Parathyroid adenoma (tissue), 2 donors: ENCODE data around the gene GRID1.

Experiments
- H2AFZ ChIP-seq: fragments of 300-600 bp; sonication (generic); one replicate; pipeline ENCODE4 v1.7.0; 2017; ENCODE audit warnings: antibody characterized with exemption, mild to moderate bottlenecking
- H3K27ac ChIP-seq: fragments of 300-600 bp; sonication (generic); one replicate; pipeline ENCODE4 v1.7.0; 2017
- H3K27me3 ChIP-seq: fragments of 300-600 bp; sonication (generic); one replicate; pipeline ENCODE4 v1.7.0; 2017; ENCODE audit warnings: low read length; ENCODE audit not compliant: control insufficient read depth, insufficient read depth
- H3K36me3 ChIP-seq: fragments of 300-600 bp; sonication (generic); one replicate; pipeline ENCODE4 v1.7.0; 2017; ENCODE audit warnings: low read length; ENCODE audit not compliant: control insufficient read depth, insufficient read depth
- H3K4me1 ChIP-seq: fragments of 300-600 bp; sonication (generic); one replicate; pipeline ENCODE4 v1.7.0; 2017; ENCODE audit warnings: control low read depth
- H3K4me2 ChIP-seq: fragments of 300-600 bp; sonication (generic); one replicate; pipeline ENCODE4 v1.7.0; 2017; ENCODE audit warnings: low read length
- H3K4me3 ChIP-seq: fragments of 300-600 bp; sonication (generic); one replicate; pipeline ENCODE4 v1.7.0; 2017; ENCODE audit warnings: low read depth, low read length
- H3K79me2 ChIP-seq: fragments of 300-600 bp; sonication (generic); one replicate; pipeline ENCODE4 v1.7.0; 2017; ENCODE audit warnings: control low read depth
- H3K9ac ChIP-seq: fragments of 300-600 bp; sonication (generic); one replicate; pipeline ENCODE4 v1.7.0; 2017; ENCODE audit warnings: mild to moderate bottlenecking
- H3K9me3 ChIP-seq: fragments of 300-600 bp; sonication (generic); one replicate; pipeline ENCODE4 v1.7.0; 2017; ENCODE audit warnings: low read length; ENCODE audit not compliant: control insufficient read depth
- TF ChIP-seq, protein P1 (sequence below): fragments of 300-600 bp; sonication (generic); IDR thresholded peaks from one replicate; pipeline ENCODE4 v1.7.0; 2017; ENCODE audit warnings: antibody characterized with exemption, mild to moderate bottlenecking
- donor health status: primary hyperparathyroidism.

The GRID1 gene

DNA sequence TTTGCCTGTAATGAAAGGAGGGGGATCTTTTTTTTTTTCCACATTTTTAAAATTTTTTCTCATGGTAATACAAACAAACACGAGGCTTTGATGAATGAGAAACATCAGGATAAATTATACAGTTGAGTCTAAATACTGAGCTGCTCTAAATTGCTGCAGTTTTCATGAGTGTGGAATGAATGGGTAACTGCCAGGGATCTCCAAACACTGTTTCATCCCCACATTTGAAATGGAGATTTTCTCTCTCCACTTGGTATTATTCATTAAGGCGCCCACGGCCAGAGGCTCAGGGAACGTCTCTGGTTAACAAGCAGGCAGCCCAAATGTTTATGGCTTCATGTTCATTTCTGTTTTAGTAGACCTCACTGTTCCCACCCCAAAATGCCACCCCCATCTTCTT is 717.1 kb downstream of the GRID1 start:
- TF ChIP-seq, protein P1, sequence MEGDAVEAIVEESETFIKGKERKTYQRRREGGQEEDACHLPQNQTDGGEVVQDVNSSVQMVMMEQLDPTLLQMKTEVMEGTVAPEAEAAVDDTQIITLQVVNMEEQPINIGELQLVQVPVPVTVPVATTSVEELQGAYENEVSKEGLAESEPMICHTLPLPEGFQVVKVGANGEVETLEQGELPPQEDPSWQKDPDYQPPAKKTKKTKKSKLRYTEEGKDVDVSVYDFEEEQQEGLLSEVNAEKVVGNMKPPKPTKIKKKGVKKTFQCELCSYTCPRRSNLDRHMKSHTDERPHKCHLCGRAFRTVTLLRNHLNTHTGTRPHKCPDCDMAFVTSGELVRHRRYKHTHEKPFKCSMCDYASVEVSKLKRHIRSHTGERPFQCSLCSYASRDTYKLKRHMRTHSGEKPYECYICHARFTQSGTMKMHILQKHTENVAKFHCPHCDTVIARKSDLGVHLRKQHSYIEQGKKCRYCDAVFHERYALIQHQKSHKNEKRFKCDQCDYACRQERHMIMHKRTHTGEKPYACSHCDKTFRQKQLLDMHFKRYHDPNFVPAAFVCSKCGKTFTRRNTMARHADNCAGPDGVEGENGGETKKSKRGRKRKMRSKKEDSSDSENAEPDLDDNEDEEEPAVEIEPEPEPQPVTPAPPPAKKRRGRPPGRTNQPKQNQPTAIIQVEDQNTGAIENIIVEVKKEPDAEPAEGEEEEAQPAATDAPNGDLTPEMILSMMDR, result no peak
- Histone ChIP-seq H3K36me3 (no peaks in the 10 kb centered on the region), H3K4me1 (no peaks in the 10 kb centered on the region), H2AFZ (no peak overlapping the region), H3K9ac (no peak overlapping the region), H3K27ac (no peak overlapping the region), H3K9me3 (no peaks in the 10 kb centered on the region), H3K4me2 (no peak overlapping the region), H3K27me3 (no peaks in the 10 kb centered on the region), H3K79me2 (no peaks in the 10 kb centered on the region), H3K4me3 (no peak overlapping the region)

DNA sequence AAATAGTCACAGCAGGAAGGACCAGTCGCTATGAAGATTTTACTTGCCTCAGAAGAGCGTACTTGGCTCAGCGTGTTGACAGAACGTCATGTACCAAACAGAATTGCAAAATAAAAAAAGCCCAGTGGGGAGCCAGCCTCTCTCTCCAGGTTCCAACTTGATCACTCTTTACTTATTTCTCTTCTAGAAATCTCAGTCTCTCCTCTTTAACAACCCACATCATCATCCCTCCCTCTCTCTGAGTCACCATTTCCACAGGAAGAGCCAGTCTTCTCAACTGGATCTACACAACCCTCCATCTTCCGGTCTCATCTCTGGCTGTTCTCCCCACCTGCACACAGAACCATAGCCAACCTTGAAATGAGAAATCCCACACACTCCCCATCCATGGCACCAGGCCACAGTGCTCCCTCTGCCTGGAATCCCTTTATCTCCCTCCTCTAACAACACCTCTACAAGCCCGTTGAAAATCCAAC is 718.3 kb downstream of the GRID1 start:
- H3K9ac ChIP-seq, result no peak overlapping the region
- H3K9me3 ChIP-seq, result no peaks in the 10 kb centered on the region
- no peaks in the 10 kb centered on the region for H3K36me3 ChIP-seq
- H3K4me2 ChIP-seq, result no peak overlapping the region
- H3K27ac ChIP-seq, result no peak overlapping the region
- no peaks in the 10 kb centered on the region for H3K4me1 ChIP-seq
- H3K4me3 ChIP-seq, result no peak overlapping the region
- H3K79me2 ChIP-seq, result no peaks in the 10 kb centered on the region
- no peak overlapping the region for H2AFZ ChIP-seq
- H3K27me3 ChIP-seq, result no peaks in the 10 kb centered on the region
- TF ChIP-seq, protein P1, result no peak

DNA sequence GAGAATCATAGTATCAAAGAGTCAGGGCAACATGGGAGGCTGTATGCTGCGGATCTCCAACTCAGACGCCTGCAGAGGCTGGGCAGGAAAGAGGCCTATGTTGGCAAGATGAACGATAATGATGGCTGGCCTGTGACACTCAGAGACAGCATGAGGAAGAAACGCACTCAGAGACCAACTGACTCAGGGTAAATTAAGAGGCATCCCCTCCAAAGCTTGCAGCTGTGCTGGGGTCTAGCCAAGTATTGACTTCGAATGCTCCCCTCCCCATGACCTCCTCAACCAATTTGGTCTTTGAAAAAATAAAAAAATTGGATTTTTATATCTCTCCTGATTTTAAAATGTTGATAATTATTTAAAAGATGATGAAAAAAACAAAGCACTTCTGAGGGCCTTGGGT is 718.9 kb downstream of the GRID1 start:
- Histone ChIP-seq H3K36me3 (no peaks in the 10 kb centered on the region), H3K9me3 (no peaks in the 10 kb centered on the region), H3K4me3 (no peak overlapping the region), H3K4me1 (no peaks in the 10 kb centered on the region), H3K79me2 (no peaks in the 10 kb centered on the region), H2AFZ (no peak overlapping the region), H3K27me3 (no peaks in the 10 kb centered on the region), H3K27ac (no peak overlapping the region), H3K9ac (no peak overlapping the region), H3K4me2 (no peak overlapping the region)
- TF ChIP-seq, protein P1, result no peak

DNA sequence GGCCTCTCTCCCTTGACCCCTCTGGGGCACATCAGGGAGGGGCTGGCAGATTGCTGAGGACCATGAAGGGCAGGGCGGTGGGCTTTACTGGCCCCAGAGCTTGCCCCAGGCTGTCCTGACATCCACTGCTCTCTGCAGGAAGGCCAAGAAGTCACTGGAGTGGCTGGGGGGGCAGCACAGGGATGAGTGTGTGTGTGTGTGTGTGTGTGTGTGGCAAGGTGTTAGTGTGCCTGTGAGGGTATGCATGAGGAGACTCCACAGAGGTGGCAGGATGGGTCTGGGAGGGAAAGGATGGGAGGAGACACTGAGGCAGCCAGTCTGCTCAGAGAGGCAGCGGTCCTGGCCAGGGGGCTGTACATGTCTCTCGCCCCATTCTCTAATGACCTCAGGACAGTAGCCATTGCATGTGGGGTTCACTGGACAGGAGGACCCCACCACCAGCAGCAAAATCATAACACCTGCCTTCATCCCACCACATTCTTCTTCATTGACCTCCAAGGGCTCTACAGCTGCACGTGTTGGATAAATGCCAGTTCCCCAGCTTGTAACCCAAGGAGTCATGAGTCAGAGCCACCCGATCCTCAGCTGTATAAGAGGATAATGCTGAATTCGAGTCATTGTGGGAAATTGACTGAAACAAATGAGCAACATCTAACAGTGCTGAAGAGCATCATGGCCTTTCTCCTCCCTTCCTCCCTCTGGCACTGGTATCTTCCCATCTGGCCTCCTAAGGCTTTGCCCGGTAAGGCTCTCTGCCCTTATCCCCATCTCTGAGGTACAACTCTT is 720.5 kb downstream of the GRID1 start:
- Histone ChIP-seq H3K4me1 (no peaks in the 10 kb centered on the region), H3K4me3 (no peak overlapping the region), H3K36me3 (no peaks in the 10 kb centered on the region), H3K27me3 (no peaks in the 10 kb centered on the region), H3K27ac (no peak overlapping the region), H3K79me2 (no peaks in the 10 kb centered on the region), H3K9me3 (no peaks in the 10 kb centered on the region), H3K4me2 (no peak overlapping the region), H3K9ac (no peak overlapping the region), H2AFZ (no peak overlapping the region)
- TF ChIP-seq, protein P1, result no peak

DNA sequence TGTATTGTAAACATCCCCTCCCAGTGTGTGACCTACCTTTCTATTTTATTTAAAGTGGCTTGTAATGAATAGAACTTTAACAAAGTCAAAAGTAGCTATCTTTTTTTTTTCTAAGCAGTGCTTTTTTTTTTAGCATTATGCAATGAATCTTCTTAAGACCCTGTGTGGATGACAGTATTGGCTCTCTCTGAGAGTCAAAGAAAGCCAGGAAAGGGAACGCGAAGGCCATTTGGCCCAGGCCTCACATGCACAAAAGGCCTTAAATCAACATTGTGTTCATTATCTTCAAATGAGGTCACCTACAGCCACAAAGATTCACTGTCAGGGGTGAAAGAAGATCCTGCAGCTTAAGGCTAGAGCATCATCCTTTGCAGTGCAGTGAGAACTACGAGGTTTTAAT is 721.5 kb downstream of the GRID1 start:
- Histone ChIP-seq H3K79me2 (no peaks in the 10 kb centered on the region), H2AFZ (no peak overlapping the region), H3K4me1 (no peaks in the 10 kb centered on the region), H3K27me3 (no peaks in the 10 kb centered on the region), H3K4me3 (no peak overlapping the region), H3K36me3 (no peaks in the 10 kb centered on the region), H3K9me3 (no peaks in the 10 kb centered on the region), H3K27ac (no peak overlapping the region), H3K9ac (no peak overlapping the region), H3K4me2 (no peak overlapping the region)
- TF ChIP-seq, protein P1, result no peak
